ENCODE measurements around the gene CDC14C. TPM values are rescaled to one million over a fixed set of nuclear protein-coding genes. Genes with fewer than 3 reads are reported as not detected.

CDC14C gene
- total and polyA plus RNA-seq, 9 of the 15 experiments (the other 6 are each of a cell fraction or from before 2014, with no cell fraction given) = not detected

- DNase-seq (ENCODE audit: extremely low read depth in 1 of 4, low spot score in 3 of 4) = no peak
- WGBS (ENCODE audit: insufficient coverage, low coverage, missing lambda C conversion rate) = 0% methylated on average over 3 of the region's 3 CpGs
- Histone ChIP-seq H3K27ac (ENCODE audit: extremely low read depth, low read depth, low read length) (no peak overlapping the region), H3K9me1 (ENCODE audit: control insufficient read depth, insufficient read depth, low read length) (no peaks in the 10 kb centered on the region), H4K20me1 (replicated peaks; ENCODE audit: control insufficient read depth, insufficient read depth, low read length) (no peaks in the 10 kb centered on the region), H2AFZ (ENCODE audit: low read depth, low read length) (no peak overlapping the region), H3K9me3 (replicated peaks; ENCODE audit: control insufficient read depth, insufficient read depth, low read depth, low read length) (no peaks in the 10 kb centered on the region), H3K4me3 (no peak overlapping the region), H3K4me1 (replicated peaks in 1 of 2; ENCODE audit: control insufficient read depth in 2 of 2, insufficient read depth in 2 of 2, low read length in 2 of 2) (no peaks in the 10 kb centered on the region), H3K4me2 (ENCODE audit: insufficient read depth, low read length) (no peak overlapping the region), H3K27me3 (ENCODE audit: control insufficient read depth in 2 of 2, insufficient read depth in 2 of 2, low read length in 2 of 2) (no peaks in the 10 kb centered on the region), H3K36me3 (ENCODE audit: control insufficient read depth, insufficient read depth, low read length) (no peaks in the 10 kb centered on the region), H3K79me2 (ENCODE audit: control insufficient read depth, insufficient read depth, low read length) (no peaks in the 10 kb centered on the region), H3K9ac (ENCODE audit: insufficient read depth in 1 of 2, low read depth in 2 of 2, low read length in 2 of 2) (no peak overlapping the region)
- no peak for ATAC-seq
- ChIA-PET CTCF (ENCODE audit: low intra/inter-chr PET ratio) (no interaction called here), POLR2A (no interaction called here)
- no peak for FAIRE-seq
- intact Hi-C loops (cut with micrococcal nuclease) (no loop called here), in situ Hi-C loops (cut with MboI) (no loop called here)
- BruUV-seq (replicated peaks) = no TSS peak
- TF ChIP-seq TSHZ1 (CRISPR knock-in tag; IDR thresholded peaks at IDR 0.05) (no peak), ZNF717 (CRISPR knock-in tag; IDR thresholded peaks at IDR 0.05) (no peak), CREBBP (IDR thresholded peaks at IDR 0.05; ENCODE audit: low read depth, low read length) (no peak), STAG1 (CRISPR knock-in tag; IDR thresholded peaks at IDR 0.05; ENCODE audit: borderline replicate concordance) (no peak), RBM22 (IDR thresholded peaks at IDR 0.05; ENCODE audit: low read depth, low read length, poor library complexity, severe bottlenecking) (no peak), ZBTB33 (CRISPR knock-in tag; IDR thresholded peaks at IDR 0.05) (no peak), AFF1 (IDR thresholded peaks at IDR 0.05; ENCODE audit: low read depth in 1 of 2, partially characterized antibody in 2 of 2) (no peak), ZNF134 (CRISPR knock-in tag; conservative IDR thresholded peaks at IDR 0.05) (no peak), ZNF77 (CRISPR knock-in tag; IDR thresholded peaks at IDR 0.05) (no peak), SMAD4 (CRISPR knock-in tag; conservative IDR thresholded peaks at IDR 0.05) (no peak), E2F5 (CRISPR knock-in tag; IDR thresholded peaks at IDR 0.05) (no peak), CHD4 (IDR thresholded peaks at IDR 0.05; ENCODE audit: insufficient read depth, insufficient replicate concordance, low read depth, low read length, poor library complexity, severe bottlenecking) (no peak), LCOR (CRISPR knock-in tag; IDR thresholded peaks at IDR 0.05) (no peak)
Measured at GRCh38 chr7:48876087-48876486, 48.3 kb upstream of the CDC14C start.
